GM19351 (cell line): ENCODE results near the gene PLPP1.
"Not testable (repeated sequence)": the region's sequence is repeated elsewhere in the genome, so short reads cannot be mapped to it uniquely, and the experiment has no call there.

Source experiments
- ATAC-seq: cut with Tn5 transposase; IDR thresholded peaks from one replicate; pipeline ENCODE4 v1.9.1; 2021; ENCODE audit warnings: mild to moderate bottlenecking, moderate library complexity; ENCODE audit not compliant: unreplicated experiment

PLPP1 gene

DNA sequence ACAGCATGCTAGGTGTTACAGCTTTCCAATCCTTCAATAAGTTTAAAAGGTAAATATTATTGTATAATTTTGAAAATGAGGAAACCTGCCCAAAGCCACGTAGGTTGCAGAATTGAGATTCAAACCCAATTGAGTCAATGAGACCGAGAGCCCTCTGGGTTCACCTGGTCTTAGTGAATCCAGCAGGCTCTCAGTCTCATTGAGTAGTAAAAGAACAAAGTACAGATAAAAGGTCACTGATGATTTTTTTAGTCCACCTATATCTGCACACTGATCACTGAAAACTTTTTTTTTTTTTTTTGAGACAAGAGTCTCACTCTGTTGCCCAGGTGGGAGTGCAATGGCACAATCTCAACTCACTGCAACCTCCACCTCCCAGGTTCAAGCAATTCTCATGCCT is 27.2 kb downstream of the PLPP1 start:
- no peak for ATAC-seq

DNA sequence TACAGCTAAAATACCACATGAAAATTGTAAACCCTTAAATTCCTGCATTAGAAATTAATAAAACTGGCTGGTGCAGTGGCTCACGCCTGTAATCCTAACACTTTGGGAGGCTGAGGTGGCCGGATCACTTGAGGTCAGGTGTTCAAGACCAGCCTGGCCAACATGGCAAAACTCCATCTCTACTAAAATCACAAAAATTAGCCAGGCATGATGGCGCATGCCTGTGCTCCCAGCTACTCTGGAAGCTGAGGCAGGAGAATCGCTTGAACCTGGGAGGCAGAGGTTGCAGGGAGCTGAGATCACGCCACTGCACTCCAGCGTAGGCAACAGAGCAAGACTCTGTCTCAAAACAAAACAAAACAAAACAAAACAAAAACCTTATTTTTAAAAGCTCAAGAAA is 29.1 kb downstream of the PLPP1 start:
- not testable (repeated sequence) for ATAC-seq

DNA sequence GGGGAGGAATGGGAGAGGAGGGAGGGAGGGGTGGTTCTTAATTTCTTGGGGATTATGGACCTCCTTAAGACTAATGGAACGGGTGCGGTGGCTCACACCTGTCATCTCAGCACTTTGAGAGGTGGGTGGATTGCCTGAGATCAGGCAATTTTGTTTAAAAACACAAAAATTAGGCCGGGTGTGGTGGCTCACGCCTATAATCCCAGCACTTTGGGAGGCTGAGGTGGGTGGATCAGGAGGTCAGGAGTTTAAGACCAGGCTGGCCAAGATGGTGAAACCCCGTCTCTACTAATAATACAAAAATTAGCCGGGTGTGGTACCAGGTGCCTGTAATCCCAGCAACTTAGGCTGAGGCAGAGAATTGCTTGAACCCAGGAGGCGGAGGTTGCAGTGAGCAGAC is 30.8 kb downstream of the PLPP1 start:
- ATAC-seq = not testable (repeated sequence)

DNA sequence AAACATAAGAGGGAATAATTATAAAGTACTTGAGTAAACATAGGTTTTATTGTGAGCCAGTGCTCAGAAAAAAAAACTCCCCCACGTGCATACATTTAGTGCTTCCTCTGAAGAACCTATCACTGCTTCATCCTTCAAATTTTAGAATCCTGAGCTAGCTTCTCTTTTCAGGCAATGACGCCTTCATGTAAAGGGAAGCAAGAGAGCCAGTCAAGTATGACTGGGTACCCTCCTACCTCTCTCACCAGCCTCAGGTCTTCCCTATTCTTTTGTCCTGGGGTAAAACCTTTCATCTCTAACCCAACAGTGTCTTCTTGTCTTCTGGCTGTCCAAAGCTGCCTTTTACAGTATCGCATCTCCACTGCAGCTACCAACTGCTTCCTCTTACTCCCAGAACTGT is 32.0 kb downstream of the PLPP1 start:
- ATAC-seq = no peak

DNA sequence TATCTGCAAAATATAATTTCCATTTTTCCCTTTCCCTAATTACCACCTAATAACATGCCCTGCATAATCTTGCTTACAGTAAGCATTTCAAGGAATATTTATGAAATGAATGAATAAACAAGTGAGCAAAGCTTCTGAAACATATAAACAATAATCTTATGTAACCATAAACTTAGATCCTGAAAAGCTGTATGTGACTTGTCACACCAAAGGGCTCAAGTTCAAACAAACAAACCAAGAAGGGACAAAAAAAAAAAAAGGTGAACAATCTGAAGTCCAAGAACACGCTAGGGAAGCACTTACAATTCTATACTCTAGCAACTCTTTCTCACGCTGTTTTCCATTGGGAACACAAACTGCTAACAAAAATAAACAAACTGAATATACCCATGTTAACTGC is 36.3 kb downstream of the PLPP1 start:
- no peak for ATAC-seq

DNA sequence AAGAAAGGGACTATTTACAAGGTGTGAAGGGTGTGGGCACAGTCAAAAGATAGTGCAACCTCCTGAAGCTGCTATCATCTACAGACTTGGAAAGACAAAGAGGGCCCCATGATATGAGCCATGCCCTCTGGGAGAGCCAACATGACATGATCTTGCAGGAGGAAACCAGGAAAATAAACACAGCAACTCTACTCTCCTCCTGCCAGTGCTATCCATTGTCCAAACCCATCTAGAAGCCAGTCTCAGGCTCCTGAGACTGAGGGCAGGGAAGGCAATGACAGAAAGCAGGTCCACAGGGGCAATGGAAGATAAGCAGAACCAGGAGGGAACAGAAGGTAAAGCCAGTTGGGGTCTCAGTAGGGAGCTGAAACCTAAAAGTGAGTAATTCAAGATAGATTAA is 37.1 kb downstream of the PLPP1 start:
- ATAC-seq = no peak

DNA sequence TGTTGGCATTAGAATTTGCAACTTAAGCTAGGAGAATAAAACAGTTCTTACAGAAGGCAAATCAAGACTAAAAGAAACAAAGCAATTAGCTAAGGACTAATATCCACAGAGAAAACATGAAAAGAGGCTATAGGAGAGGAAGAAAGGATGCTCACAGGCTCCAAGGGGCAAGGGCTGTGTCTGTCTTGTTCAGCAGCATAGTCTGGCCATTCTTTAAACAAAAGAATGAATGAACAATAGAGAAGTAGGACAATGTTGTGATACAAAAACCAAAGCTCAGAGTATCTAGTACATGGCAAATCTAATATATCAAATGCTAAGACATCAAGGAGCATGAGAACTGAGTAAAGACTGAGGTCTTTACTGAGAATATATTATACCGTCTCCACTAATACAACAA is 39.5 kb downstream of the PLPP1 start:
- no peak for ATAC-seq

DNA sequence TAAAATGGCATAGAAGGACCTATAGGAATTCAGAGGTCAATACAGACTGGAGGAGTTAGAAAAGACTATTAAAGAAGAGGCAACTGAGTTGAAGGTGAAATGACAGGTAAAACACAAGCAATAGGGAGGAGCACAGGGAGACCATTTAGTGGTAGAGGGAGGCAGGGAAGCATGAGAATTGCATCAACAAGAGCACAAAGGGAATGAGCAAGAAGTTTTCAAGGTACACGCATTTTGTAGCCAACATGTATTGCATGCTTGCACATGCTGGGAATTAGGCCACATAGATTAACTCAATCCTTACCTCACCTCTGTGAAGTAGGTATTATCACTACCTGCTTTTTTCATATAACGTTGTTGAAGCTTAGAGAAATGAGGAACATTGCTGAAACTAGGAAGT is 42.3 kb downstream of the PLPP1 start:
- no peak for ATAC-seq

DNA sequence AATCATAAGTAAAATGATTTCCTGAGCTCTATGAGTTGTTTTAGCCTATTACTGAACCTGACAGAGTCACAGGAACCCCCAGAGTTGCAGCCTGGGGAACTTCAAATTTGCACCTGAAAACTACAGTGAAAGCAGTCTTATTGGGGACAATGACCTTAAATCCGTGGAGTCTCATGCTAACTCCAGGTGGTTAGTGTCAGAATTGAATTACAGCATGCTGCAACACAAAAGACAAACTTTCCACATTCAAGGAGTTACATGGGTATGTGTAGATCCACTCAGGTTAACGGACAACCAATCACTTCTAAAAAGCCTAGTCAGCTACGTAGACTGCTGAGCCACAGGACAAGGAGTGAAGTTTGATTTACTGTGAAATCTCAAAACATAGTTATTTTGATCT is 49.7 kb downstream of the PLPP1 start:
- ATAC-seq = no peak

DNA sequence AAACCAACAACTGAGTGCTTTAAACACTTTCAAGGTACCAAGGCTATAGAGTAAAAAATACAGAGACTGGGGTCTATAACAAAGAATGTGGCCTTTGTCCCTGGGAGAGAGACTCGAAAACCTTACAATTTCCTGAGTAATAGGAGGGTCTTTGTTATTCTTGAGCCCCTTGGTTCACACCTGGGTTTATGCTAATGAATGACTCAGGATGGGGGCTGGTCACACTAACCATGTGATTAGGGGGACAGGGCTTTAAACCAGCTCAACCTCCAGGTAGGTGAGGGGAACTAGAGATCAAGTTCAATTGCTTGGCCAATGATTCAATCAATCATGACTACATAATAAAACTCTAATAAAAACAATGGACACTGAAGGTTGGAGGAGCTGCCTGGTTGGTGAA is 50.2 kb downstream of the PLPP1 start:
- no peak for ATAC-seq

DNA sequence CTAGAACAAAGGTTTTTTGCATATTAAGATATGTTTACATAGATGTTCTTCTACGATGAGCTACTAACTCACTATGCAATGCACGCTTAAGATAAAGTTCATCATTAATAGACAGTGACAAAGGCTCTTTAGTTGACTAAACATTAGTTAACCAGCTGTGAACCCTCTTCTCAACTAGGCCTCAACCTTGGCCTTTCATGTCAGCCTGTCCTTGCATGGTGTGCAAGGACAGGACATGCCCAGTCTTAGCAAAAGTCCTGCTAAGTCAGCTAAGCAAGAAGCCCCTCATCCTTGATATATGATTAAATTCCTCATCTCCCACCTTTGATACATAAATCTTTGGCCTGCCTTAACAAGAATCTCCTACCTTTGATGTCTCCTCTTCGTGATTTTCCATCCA is 50.9 kb downstream of the PLPP1 start:
- ATAC-seq = no peak

DNA sequence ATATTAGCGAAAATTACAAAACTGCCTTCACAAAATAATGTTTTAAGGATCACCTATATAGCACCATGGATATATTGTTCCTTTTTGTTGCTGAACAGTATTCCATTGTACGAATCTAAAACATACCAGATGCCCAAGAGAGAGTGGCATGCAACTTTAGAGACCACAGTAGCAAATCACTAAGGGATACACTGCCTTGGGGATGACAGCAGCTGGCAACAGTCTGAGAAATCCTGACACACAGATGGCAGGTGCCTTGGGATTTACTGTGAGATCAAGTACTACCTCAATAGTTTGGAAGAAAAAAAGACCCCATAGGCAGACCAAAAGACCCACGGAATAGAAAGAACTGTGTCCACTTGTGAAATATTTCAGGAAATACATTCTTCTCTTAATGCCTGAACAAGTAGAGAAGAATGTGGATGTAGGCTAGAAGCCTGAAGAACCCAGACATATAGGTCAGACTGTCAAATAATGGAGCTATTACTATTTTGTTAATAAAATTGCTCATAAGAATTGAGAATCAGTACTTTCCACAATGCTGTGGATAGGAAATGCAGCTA is 53.4 kb downstream of the PLPP1 start:
- no peak for ATAC-seq

DNA sequence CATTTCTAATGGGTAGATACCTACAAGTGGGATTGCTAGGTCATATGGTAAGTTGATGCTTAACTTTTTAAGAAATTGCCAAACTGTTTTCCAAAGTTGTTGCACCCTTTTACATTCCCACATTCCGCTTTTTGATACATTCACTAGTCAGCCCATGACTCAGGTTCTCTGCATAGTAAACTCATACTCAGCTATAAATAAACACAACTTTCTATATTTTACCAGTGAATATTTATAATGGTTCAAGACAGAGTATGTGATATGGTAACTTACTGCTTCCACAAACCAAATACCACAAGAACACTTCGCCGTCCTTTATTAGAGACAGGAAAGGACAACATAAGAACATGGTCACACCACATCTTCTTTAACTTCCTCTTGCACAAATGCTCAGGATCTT is 54.0 kb downstream of the PLPP1 start:
- ATAC-seq = no peak

DNA sequence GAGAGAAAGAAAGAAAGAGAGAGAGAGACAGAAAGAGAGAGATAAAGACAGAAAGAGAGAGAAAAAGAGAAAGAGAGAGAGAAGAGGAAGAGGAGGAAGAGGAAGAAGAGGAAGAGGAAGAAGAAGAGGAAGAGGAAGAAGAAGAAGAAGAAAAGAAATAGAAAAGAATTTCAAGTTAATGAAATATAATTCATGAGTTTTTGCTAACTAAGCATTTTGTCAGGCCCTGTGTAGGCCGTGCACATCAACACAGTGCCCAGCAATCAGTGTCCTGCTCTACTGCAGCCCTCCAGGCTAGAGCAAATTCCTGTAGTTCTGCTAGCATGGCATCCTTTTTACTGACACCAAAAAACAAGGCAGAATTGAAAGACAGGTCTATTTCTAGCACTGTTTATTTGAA is 62.1 kb downstream of the PLPP1 start:
- no peak for ATAC-seq

DNA sequence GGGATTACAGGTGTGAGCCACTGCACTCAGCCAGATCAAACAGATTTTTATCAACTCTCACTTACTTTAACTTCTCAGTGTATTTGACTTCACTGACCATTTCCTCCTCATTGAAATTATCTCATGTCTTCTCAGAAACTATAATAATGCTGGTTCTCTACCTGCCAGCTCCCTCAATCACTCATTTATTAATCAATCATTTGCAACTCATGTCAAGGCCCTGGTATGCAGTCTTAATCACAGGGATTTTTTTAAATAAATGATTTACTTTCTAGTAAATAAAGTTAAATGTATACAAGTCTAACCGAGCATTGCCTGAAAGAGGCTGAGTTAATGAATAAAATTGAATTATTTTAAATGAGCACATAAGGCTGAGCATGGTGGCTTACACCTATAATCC is 63.3 kb downstream of the PLPP1 start:
- ATAC-seq = no peak

DNA sequence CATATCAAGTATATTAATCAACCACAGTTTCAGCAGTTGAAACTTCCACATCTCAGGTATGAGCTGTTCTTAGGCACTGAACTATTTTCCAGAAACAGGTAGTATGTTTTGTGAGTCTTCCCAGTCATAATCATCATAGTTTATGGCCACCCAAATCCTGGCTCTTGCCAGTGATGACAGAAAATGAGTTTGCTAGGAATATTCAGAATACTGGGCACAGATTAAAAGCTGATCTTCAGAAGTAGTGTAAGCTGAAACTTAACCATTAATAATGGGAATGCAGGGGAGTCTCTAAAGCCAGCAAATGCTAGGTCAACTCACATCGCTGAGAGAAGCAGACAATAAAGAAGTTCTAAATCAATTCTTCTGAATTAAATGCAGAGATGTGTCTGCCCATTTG is 64.5 kb downstream of the PLPP1 start:
- ATAC-seq = no peak

DNA sequence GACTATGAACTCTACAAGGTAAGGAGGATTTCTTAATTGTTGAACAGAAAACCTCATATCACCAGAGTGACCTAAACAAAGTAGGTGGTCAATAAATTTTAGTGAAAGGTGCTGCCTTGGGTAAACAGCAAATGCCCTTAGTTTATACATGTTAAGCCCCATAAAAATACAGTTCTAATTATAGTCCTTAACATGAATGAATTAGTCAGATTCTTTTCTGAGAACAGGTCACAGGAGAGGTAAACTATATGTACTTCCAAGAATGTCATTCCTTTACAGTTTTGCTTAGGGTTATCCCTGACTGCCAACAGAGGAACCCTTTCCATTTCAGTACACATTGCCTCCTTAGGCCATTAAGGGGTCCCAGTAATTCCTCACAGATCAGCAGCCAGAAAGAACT is 64.9 kb downstream of the PLPP1 start:
- no peak for ATAC-seq

DNA sequence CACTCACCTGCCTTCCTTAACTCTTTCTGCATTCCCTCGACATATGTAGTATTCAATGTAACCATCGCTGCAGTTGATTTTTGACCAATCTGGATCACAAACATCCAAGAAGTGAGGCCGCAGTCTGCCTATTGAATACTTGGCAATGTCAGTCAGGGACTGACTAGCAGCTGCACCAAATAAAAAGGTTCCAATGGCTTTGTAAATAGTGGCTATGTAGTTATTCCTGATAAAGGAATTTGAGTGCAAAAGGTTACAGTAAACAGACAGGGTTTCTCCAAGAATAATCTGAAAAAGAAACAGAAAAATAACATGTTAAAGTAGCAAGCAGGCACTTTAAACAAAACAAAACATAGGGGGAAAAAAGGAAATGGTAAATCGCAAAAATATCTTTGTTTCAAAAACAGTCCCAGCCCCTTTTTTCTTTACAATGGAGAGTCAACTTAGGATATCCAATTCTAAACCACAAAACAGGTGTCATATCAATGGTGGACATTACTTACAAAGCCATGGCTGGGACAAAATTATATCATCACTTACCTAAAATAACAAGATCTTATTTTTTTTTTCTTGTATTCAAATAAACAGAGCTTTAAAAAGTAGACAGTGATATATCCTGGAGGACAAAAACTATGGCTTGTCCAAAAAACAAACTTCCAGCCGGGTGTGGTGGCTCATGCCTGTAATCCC is 66.8 kb downstream of the PLPP1 start:
- ATAC-seq = no peak

DNA sequence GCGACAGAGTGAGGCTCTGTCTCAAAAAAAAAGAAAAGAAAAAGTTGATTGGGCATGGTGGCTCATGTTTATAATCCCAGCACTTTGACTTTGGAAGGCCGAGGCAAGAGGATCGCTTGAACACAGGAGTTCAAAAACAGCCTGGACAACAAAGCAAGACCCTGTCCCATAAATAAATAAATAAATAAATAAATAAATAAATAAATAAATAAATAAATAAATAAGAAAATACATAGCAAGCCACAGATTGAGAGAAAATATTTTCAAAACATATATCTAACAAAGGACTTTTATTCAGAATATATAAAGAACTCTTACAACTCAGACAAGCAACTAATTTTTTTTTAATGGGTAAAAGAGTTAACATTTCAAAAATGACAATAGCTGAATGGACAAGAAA is 71.2 kb downstream of the PLPP1 start:
- ATAC-seq = no peak

DNA sequence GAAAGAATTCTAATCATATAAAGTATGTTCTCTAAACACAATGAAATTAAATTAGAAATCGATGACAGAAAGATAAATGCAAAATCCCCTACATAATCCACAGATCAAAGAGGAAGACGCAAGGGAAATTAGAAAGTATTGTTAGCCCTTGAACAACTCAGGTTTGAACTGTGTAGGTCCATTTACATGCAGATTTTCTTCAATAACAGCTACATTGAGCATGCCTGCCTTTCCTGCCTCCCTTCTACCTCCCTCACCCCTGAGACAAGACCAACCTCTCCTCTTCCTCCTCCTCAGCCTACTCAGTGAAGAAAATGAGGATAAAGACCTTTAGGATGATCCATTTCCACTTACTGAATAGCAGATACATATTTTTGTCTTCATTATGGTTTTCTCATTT is 75.2 kb downstream of the PLPP1 start:
- ATAC-seq = no peak

DNA sequence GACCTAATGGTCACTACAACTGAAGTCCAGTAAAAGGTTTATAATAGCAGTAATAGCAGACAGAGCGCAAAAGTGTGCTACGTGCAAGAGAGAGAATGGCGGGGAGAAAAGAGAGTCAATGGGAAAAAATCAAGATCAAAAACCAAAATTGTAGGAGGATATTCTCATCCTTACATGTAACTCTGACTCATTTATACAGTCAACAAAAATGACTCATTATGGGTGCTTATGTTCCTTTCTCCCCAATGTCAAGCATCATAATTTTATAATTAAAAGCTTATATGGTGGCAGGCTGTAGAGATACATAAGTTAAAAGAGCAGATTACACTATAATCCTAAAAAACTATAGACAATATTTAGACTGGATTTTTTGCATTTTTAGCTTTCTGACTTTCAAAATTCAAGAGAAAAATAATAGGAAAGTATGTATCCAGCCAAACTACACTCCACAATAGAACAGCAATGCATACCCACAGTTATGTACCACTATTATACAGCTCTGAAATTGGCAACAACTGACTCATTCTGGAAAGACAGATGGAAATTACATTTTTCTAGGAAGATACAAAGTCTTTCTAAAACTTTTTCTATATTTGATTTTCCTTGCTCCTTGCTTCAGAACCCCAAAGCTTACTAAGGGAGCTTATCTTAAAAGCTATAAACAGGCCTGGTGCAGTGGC is 78.4 kb downstream of the PLPP1 start:
- no peak for ATAC-seq

DNA sequence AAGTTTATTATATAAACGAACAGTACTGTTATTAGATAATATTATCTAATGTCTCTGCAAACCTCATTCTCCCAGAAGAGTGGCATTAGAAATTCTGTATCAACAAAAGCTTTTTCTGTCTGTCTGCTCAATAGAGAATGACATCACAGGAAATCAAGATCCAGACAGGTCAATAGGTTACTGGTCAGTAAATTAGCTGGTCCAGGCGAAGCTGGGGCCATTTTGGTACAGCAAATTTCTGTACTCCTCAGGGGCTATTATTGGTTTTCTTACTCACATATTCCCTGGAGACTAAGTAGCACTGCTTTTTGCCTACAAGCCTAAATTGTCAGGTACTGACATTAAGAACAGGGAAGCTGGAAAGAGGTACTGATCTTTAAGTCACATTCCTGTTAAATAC is 80.5 kb downstream of the PLPP1 start:
- no peak for ATAC-seq

DNA sequence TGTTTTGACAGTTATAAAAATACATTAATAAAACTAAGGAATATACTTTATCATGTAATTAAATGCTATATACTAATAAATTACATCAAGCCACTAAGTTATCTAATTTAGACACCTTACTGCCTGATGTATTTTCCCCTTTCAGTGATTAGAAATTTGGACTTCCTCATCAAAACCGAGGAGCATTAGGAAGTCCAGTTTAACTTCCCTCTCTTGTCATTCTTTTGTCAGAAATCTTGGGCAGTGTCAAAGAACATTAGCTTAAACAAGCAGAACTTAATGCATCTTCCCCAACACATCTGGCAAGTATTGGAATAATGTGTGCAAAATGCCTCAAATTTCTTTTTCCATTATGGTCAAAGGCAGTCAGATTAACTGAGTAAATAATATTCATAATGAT is 81.6 kb downstream of the PLPP1 start:
- no peak for ATAC-seq
